IMR-90 (cell line): Measurements from ENCODE around the gene LLCFC1. TPM values are rescaled to one million over a fixed set of nuclear protein-coding genes. Genes with fewer than 3 reads are reported as not detected.

ENCODE experiments used
- ATAC-seq: fragments of 200-7000 bp; cut with Tn5 transposase; 2 replicates; pipeline ENCODE4 v1.9.1; 2020; ENCODE audit warnings: low read depth, mild to moderate bottlenecking, moderate library complexity
- BruUV-seq: library from RNA; stranded (reverse); fragments of 400-500 nt; replicated peaks from 2 replicates; lab custom pipeline; 2021; lab: Mats Ljungman, UMichigan
- CTCF ChIA-PET: fragments of 300-600 bp; formaldehyde crosslinking; extraction: SDS; loops from one replicate; lab custom pipeline; 2021; ENCODE audit warnings: antibody characterized with exemption; lab: Yijun Ruan, JAX
- POLR2A ChIA-PET: fragments of 300-600 bp; sonication (Branson Sonifier 250); formaldehyde crosslinking; loops from one replicate; lab custom pipeline; 2022; ENCODE audit warnings: antibody characterized with exemption; ENCODE audit not compliant: unreplicated experiment; lab: Charles Lee
- DNase-seq: peaks from one replicate; pipeline ENCODE4 v3.0.0; 2013
- H2AFZ ChIP-seq: replicated peaks from 2 replicates; pipeline ENCODE3; 2013; ENCODE audit warnings: low read length, mild to moderate bottlenecking; ENCODE audit not compliant: poor library complexity
- H2AK5ac ChIP-seq: 2 replicates; pipeline ENCODE4 v1.6.1; 2013; ENCODE audit warnings: low read depth, low read length, inconsistent platforms
- H2AK9ac ChIP-seq: replicated peaks from 2 replicates; pipeline ENCODE3; 2013; ENCODE audit warnings: mild to moderate bottlenecking, low read depth, low read length, moderate library complexity; ENCODE audit not compliant: poor library complexity
- H2BK120ac ChIP-seq: 2 replicates; pipeline ENCODE4 v1.6.1; 2013; ENCODE audit warnings: low read depth, low read length, inconsistent platforms
- H2BK15ac ChIP-seq: 3 replicates; pipeline ENCODE4 v1.6.1; 2013; ENCODE audit warnings: low read depth, low read length, inconsistent platforms
- H2BK20ac ChIP-seq: 2 replicates; pipeline ENCODE4 v1.6.1; 2013; ENCODE audit warnings: low read depth, mild to moderate bottlenecking, inconsistent platforms, low read length, moderate library complexity
- H2BK5ac ChIP-seq: 2 replicates; pipeline ENCODE4 v1.6.1; 2013; ENCODE audit warnings: mild to moderate bottlenecking, low read depth, low read length, inconsistent platforms; ENCODE audit not compliant: poor library complexity, severe bottlenecking
- H3K14ac ChIP-seq: replicated peaks from 2 replicates; pipeline ENCODE4 v1.6.1; 2013; ENCODE audit warnings: low read depth, low read length, inconsistent platforms
- H3K18ac ChIP-seq: 2 replicates; pipeline ENCODE4 v1.6.1; 2013; ENCODE audit warnings: low read depth, low read length, control low read depth
- H3K23ac ChIP-seq: 2 replicates; pipeline ENCODE4 v1.6.1; 2013; ENCODE audit warnings: low read depth, low read length, inconsistent platforms
- H3K27ac ChIP-seq: 2 replicates; pipeline ENCODE4 v1.5.1; 2013; ENCODE audit warnings: mild to moderate bottlenecking, control low read depth, low read length; ENCODE audit not compliant: insufficient read depth
- H3K27me3 ChIP-seq: 2 replicates; pipeline ENCODE4 v1.6.1; 2013; ENCODE audit warnings: low read length; ENCODE audit not compliant: control insufficient read depth, insufficient read depth
- H3K36me3 ChIP-seq: 2 replicates; pipeline ENCODE4 v1.6.1; 2013; ENCODE audit warnings: low read length, mixed read lengths; ENCODE audit not compliant: control insufficient read depth, insufficient read depth
- H3K4ac ChIP-seq: 2 replicates; pipeline ENCODE4 v1.6.1; 2013; ENCODE audit warnings: low read depth, low read length, inconsistent platforms
- H3K4me1 ChIP-seq: 2 replicates; pipeline ENCODE4 v1.6.1; 2013; ENCODE audit warnings: low read length, mixed read lengths; ENCODE audit not compliant: control insufficient read depth, insufficient read depth
- H3K4me2 ChIP-seq: 2 replicates; pipeline ENCODE4 v1.6.1; 2013; ENCODE audit warnings: low read depth, mild to moderate bottlenecking, control low read depth, low read length, moderate library complexity
- H3K4me3 ChIP-seq: 2 replicates; pipeline ENCODE4 v1.5.1; 2013; ENCODE audit warnings: low read depth, mild to moderate bottlenecking, control low read depth, low read length, moderate library complexity; ENCODE audit not compliant: insufficient read depth
- H3K56ac ChIP-seq: 2 replicates; pipeline ENCODE4 v1.6.1; 2013; ENCODE audit warnings: low read length, inconsistent platforms; ENCODE audit not compliant: insufficient read depth; ENCODE audit errors: extremely low read depth
- H3K79me1 ChIP-seq, 2 experiments: 2 replicates each; pipeline ENCODE4 v1.6.1; 2013; ENCODE audit warnings: low read length in 2 of 2, inconsistent platforms in 1 of 2, low read depth in 1 of 2
- H3K9ac ChIP-seq: 2 replicates; pipeline ENCODE4 v1.6.1; 2013; ENCODE audit warnings: low read depth, low read length, control low read depth
- H3K9me1 ChIP-seq: 2 replicates; pipeline ENCODE4 v1.6.1; 2013; ENCODE audit warnings: low read length, inconsistent platforms; ENCODE audit not compliant: insufficient read depth
- H3K9me3 ChIP-seq: 2 replicates; pipeline ENCODE4 v1.6.1; 2013; ENCODE audit warnings: low read length; ENCODE audit not compliant: control insufficient read depth, insufficient read depth
- H4K20me1 ChIP-seq: 2 replicates; pipeline ENCODE4 v1.6.1; 2013; ENCODE audit warnings: low read length, inconsistent platforms; ENCODE audit not compliant: insufficient read depth
- H4K5ac ChIP-seq: 2 replicates; pipeline ENCODE4 v1.6.1; 2013; ENCODE audit warnings: mild to moderate bottlenecking, low read depth, low read length, control low read depth
- H4K8ac ChIP-seq, 2 experiments: 2 replicates each; pipeline ENCODE4 v1.6.1; 2013; ENCODE audit warnings: low read depth in 2 of 2, low read length in 2 of 2, control low read depth in 1 of 2, inconsistent platforms in 1 of 2
- H4K91ac ChIP-seq: 2 replicates; pipeline ENCODE4 v1.6.1; 2013; ENCODE audit warnings: low read depth, low read length, inconsistent platforms; ENCODE audit not compliant: insufficient read depth
- POLR2A ChIP-seq: IDR thresholded peaks from 2 replicates; pipeline ENCODE4 v1.6.1; 2012; ENCODE audit warnings: mild to moderate bottlenecking, low read depth, low read length
- RCOR1 ChIP-seq: IDR thresholded peaks from 2 replicates; pipeline ENCODE4 v1.6.1; 2012; ENCODE audit warnings: mild to moderate bottlenecking, low read length, improper control_type of control experiment; ENCODE audit not compliant: insufficient replicate concordance
- dilution Hi-C: fragments of 300-500 bp; cut with HindIII; formaldehyde crosslinking; loops from one replicate; pipeline ENCODE4 v1.14.3; 2018; ENCODE audit warnings: low sequenced_read_pairs; ENCODE audit not compliant: unreplicated experiment
- in situ Hi-C: fragments of 300-500 bp; cut with MboI; formaldehyde crosslinking; loops from 3 replicates; pipeline ENCODE4 v1.14.3; 2019; ENCODE audit warnings: low sequenced_read_pairs, inconsistent platforms, mixed read lengths
- intact Hi-C: fragments of 100-400 bp; cut with micrococcal nuclease; formaldehyde crosslinking; loops from 2 replicates; pipeline ENCODE4 v1.10.0; 2022
- polyA plus RNA-seq, 3 experiments: library from polyadenylated mRNA; depleted of rRNA; stranded (reverse); fragments of >200 nt; gene quantifications; 2 replicates each; pipeline ENCODE4 v1.2.3, GENCODE V29; 2012; ENCODE audit warnings: low replicate concordance in 1 of 3
- total RNA-seq: library from RNA; depleted of rRNA; stranded (reverse); fragments of >200 nt; gene quantifications from 2 replicates; pipeline ENCODE4 v1.2.3, GENCODE V29; 2012

Gene LLCFC1
- total and polyA plus RNA-seq, 2 of the 4 experiments (the other 2 are of a cell fraction): not detected

DNA sequence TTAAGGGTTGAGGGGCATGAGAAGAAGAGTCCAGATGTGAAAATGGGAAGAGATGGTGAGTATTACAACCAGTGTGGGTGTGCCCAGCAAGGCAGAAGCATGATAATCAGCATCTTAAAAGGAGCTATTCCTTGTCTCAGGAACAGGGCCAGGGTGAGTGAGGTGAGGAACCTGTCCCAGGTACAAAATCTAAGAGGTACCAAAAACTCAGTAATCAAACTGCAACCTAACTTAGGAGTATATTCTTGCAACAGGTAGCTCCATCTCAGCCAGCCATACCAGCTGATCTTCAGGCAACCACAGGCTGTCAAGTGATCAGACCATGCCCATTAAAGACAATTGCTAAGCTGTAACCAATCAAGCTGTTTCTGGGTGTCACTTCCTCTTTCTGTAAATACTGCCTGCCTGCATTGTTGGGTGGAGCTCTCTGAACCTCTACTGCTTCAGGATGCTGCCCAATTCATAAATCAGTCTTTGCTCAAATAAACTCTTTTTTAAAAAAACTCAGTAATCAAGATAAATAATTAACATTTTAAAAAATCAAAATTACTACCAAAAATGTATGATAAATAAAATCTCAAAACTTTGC lies 15.5 kb downstream of the LLCFC1 start:
- TF ChIP-seq POLR2A (no peak), RCOR1 (no peak)
- H3K4me3 ChIP-seq: no peak overlapping the region
- no peaks in the 10 kb centered on the region for H3K79me1 ChIP-seq
- intact Hi-C loops: no loop called here
- no peak overlapping the region for H2BK20ac ChIP-seq
- no peaks in the 10 kb centered on the region for H3K4me1 ChIP-seq
- ATAC-seq (no peak), DNase-seq (no peak)
- no peaks in the 10 kb centered on the region for H4K20me1 ChIP-seq
- no peak overlapping the region for H2AFZ ChIP-seq
- H3K14ac ChIP-seq: no peak overlapping the region
- no peak overlapping the region for H4K5ac ChIP-seq
- ChIA-PET POLR2A (no interaction called here), CTCF (no interaction called here)
- no peak overlapping the region for H2BK15ac ChIP-seq
- peaks cover 9% of the 10 kb centered on the region; the same call in 1 of the 2 replicates for H3K9me3 ChIP-seq
- H3K56ac ChIP-seq: no peak overlapping the region
- H3K27ac ChIP-seq: no peak overlapping the region
- no peak overlapping the region for H2BK120ac ChIP-seq
- no peak overlapping the region for H2AK5ac ChIP-seq
- no peak overlapping the region for H3K18ac ChIP-seq
- no peak overlapping the region for H4K91ac ChIP-seq
- H3K23ac ChIP-seq: no peak overlapping the region
- dilution Hi-C loops: no loop called here
- no peak overlapping the region for H2AK9ac ChIP-seq
- no peaks in the 10 kb centered on the region for H3K27me3 ChIP-seq
- in situ Hi-C loops: no loop called here
- no peak overlapping the region for H3K4ac ChIP-seq
- H3K4me2 ChIP-seq: no peak overlapping the region
- BruUV-seq: no TSS peak
- H3K36me3 ChIP-seq: no peaks in the 10 kb centered on the region
- H3K9me1 ChIP-seq: no peaks in the 10 kb centered on the region
- H4K8ac ChIP-seq: no peak overlapping the region
- H2BK5ac ChIP-seq: no peak overlapping the region
- no peak overlapping the region for H3K9ac ChIP-seq
